GM12872 (cell line): Measurements from ENCODE around the gene TSC22D3.

Experiments used
- TF ChIP-seq, protein P1 (sequence below): IDR thresholded peaks from 3 replicates; pipeline ENCODE4 v1.5.1; 2011; ENCODE audit warnings: low read depth, mild to moderate bottlenecking, low read length, moderate library complexity; ENCODE audit not compliant: insufficient read depth

TSC22D3 gene

DNA sequence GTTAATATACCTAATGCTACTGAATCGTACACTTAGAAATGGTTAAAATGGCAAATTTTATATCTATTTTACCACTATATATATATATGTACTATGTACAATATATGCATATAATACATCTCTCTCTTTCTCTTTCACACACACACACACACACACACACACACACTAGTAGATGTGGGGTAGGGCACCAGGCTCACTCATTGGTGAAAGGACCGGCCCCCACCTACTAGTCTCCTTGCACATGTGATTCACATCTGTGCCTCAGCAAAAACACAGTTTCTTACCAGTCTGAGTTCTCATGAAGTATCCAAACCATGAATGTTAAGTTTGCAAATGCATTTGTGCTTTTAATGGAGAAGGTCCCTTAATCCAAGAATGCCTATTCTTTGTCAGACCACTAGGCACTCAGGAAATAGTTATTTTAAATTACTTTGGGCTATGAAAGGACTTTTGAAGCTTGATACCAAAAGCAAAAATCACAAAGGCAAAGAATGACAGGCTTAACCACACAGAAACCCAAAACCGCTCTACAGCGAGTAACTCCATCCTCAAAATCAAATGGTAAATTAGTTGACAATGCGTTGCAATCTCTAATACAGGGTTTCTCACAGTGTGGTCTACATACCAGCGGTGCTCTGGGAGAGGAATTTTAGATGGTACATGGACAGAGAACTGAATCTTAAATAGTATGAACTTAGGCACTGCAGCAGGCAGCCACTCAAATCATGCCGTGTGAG lies 5.8 kb downstream of the TSC22D3 start:
- TF ChIP-seq, protein P1, sequence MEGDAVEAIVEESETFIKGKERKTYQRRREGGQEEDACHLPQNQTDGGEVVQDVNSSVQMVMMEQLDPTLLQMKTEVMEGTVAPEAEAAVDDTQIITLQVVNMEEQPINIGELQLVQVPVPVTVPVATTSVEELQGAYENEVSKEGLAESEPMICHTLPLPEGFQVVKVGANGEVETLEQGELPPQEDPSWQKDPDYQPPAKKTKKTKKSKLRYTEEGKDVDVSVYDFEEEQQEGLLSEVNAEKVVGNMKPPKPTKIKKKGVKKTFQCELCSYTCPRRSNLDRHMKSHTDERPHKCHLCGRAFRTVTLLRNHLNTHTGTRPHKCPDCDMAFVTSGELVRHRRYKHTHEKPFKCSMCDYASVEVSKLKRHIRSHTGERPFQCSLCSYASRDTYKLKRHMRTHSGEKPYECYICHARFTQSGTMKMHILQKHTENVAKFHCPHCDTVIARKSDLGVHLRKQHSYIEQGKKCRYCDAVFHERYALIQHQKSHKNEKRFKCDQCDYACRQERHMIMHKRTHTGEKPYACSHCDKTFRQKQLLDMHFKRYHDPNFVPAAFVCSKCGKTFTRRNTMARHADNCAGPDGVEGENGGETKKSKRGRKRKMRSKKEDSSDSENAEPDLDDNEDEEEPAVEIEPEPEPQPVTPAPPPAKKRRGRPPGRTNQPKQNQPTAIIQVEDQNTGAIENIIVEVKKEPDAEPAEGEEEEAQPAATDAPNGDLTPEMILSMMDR = no peak

DNA sequence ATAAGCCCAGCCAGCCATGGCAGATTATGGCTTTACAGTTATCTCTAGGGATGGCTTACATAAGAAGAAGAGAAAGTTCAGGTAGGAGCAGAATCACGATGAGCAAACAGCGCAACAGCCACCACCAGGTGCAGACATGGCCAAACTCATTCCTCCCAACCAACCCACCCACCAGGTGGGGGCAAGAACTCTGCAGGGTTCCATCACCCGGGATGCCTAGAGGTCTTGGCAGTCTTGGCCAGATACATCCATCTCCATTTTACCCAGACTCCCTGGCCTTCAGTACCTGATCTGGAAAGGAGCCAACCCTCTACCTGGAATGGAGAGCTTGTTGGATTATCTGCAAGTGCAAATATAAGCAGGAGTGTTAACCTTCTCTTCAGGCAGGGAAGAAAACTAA lies 7.5 kb downstream of the TSC22D3 start:
- TF ChIP-seq, protein P1 = no peak

DNA sequence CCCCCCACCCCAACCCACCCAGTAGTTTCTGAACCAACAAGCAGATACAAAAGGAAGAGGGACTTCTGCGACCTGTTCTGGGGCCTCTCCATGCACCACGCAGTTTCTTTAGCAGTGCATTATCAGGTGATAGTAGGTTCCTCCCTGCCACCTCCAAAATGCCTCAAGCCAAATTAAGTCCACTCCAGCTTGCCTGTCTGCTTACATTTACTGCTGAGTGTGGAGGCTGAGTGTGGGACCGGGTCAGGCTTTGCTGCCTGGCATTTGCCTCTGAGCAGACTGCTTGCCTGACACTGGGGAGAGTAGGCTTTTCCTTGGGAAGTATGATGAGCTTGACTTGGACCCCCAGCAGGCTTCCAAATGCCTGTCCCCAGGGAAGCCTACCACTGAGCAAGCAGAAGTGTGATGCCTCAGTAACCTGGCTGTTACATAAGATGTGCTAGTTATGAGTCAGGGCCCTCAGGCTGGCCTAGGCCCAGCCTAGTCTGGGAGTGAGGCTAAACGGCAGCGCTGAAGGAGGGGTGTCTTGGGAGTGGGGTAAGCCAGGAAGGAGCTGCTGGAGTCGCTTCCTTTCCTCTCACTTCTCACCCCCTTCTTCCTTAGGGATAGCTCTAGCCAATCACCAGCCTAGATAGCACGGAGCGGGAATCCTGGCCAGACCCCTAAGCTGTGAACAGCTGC lies 9.0 kb downstream of the TSC22D3 start:
- TF ChIP-seq, protein P1 = no peak

DNA sequence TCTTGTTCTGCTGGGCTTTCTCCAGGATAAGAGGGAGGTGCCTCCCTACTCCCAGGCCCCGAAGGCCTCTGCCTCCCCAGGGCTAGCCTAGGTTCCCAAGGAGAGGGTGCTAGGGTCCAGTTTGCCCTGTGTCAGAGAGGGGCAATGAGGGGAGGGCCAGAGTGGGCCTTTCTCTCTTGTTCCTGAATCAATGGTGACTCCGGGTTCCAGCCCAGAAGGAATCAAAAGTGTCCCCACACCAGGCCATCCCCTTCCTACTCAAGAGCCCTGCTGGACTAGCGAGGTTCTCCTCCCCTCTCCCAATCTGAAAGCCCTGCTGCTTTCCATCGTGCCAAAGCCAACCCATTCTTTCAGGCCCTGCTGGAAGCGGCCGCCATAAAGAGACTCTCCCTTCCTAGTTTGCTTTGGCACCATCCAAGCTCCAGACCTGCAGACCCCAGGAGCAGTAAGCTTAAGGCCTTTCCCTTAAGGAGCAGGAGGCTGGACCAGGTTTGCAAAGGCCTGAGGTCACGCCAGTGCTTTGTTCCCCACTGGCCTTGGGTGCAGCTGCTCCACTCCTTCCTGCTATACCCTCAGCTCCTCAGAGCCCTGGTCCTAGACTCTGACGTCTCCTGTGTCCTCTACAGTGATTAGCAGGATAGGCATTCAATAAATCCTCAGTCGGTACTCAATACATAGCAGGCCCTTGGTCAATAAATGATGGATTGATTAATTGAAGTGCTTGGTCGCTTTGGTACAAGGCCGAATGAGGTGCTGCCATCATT lies 10.6 kb downstream of the TSC22D3 start:
- TF ChIP-seq, protein P1 = no peak

DNA sequence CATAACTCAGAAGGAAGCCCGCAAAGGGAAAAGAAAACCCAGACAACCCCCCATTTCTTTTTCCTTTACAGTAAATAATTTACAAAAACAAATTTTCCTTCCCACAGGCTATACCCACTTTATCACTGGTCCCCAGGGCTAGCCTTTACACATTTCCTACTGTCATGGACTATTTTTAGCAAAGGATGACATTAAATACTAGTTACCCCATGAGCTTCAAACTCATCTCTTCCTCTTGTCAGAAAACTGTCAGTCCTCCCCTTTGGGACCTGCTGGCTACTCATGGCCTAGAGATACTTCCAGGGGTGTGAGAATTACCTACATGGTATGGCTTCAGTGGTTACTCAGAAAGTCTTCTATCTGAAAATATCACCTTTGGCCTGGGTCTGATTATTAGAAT lies 11.9 kb downstream of the TSC22D3 start:
- TF ChIP-seq, protein P1 = no peak

DNA sequence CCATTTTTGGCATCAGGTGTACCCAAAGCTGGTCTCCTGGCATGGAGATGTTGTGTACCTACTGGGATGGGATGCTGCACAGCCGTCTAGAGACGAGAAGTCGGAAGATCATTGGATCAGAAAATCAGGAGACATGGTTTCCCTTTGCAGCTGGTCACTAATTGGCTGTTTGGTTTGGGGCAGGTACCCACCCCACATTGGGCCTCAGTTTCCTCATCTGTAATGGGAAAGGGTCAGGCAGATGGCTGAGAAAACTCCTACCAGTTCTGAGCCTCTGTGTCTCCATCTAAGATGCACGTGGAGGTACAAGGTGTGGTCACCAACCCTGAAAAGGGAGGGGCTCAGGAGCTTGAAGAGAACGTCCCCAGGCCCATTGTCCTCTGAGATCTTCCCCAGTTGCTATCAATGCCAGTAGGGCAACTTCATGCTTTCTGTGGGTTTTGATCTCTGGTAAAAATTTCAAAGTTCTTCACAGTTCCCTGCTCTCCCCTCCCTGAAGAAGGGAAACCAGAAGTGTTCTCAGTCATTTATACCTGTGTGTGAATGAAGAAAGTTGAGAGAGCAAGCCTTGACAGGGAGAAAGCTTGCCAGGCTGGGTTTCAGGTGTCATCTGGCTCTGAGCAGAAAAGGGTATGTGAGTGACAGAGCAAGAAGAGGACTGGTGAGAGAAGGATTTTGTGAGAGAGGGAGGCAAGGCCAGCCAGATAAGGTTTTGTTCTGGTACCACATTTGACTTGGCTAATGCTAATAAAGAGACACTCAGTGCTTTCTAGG lies 15.1 kb downstream of the TSC22D3 start:
- TF ChIP-seq, protein P1 = no peak

DNA sequence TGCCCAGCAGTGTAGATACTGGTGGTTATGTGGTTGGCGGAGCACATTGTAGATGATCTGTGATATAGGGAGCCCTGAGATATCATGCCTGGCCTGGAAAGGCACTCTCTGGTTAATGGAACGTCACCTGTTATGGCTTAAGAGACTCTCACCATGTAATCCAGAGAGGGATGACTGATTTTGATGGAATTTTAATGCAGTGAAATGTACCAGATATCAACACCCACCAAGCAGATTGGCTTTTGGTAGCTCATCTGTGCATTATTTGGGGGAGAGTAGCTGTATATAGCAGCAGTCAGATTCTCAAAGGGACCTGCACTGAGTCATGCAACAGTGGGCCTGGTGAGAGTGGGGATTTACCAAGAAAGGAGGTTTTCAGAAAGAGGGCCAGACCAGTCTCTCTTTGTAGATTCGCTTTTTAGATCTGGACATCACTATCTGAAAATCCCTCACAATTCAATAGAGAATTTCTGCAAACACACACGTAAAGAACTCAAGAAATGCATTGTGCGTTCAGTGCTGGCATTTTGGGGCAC lies 17.3 kb downstream of the TSC22D3 start:
- TF ChIP-seq, protein P1 = no peak
